Omental fat pad (tissue), 4 donors: Measurements from ENCODE around the gene TAF11. TPM values are rescaled to one million over a fixed set of nuclear protein-coding genes. Genes with fewer than 3 reads are reported as not detected.

Experiments used
- ATAC-seq: fragments of 150-250 bp; one replicate; pipeline ENCODE4 v1.9.1; 2016; ENCODE audit warnings: mild to moderate bottlenecking, moderate library complexity; ENCODE audit not compliant: low FRiP score
- DNase-seq: peaks from one replicate; pipeline ENCODE4 v3.0.0-alpha.2; 2019; ENCODE audit warnings: low spot score
- total RNA-seq, 4 donors: library from RNA; depleted of rRNA; stranded (reverse); fragments of >200 nt; gene quantifications; one replicate each; pipeline ENCODE4 v1.1.0, GENCODE V29; 2016
- TF ChIP-seq, protein P1 (sequence below), 3 donors: fragments of 450-650 bp; IDR thresholded peaks; one replicate each; pipeline ENCODE4 v1.5.1; 2016 to 2017; ENCODE audit warnings: antibody characterized with exemption in 3 of 3, mild to moderate bottlenecking in 3 of 3, moderate library complexity in 2 of 3

Gene TAF11
- total RNA-seq, 4 donors from 2014 or later = 18.8 to 23.6 (median 21.4) TPM

DNA sequence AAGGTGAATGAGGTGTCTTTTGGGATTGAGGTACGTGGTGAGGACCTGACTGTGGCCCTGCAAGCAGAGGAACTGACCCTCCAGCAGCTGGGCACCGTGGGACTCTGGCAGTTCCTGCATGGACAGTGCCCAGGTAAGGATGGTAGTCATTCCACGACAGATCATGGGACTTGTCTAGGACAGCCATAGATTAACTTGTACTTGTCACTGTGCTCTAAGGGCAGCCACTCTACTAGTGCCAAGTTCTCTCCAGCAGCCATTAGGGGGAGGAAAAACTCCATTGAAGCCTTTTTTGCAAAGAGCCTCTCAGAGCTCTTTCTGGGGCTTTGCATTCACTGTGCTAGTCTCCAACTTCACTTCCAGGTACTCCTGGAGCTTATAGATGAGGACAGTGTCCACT lies 20.4 kb downstream of the TAF11 start:
- ATAC-seq (no peak), DNase-seq (no peak)
- TF ChIP-seq, protein P1, sequence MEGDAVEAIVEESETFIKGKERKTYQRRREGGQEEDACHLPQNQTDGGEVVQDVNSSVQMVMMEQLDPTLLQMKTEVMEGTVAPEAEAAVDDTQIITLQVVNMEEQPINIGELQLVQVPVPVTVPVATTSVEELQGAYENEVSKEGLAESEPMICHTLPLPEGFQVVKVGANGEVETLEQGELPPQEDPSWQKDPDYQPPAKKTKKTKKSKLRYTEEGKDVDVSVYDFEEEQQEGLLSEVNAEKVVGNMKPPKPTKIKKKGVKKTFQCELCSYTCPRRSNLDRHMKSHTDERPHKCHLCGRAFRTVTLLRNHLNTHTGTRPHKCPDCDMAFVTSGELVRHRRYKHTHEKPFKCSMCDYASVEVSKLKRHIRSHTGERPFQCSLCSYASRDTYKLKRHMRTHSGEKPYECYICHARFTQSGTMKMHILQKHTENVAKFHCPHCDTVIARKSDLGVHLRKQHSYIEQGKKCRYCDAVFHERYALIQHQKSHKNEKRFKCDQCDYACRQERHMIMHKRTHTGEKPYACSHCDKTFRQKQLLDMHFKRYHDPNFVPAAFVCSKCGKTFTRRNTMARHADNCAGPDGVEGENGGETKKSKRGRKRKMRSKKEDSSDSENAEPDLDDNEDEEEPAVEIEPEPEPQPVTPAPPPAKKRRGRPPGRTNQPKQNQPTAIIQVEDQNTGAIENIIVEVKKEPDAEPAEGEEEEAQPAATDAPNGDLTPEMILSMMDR (IDR thresholded peaks at IDR 0.05) = no peak

DNA sequence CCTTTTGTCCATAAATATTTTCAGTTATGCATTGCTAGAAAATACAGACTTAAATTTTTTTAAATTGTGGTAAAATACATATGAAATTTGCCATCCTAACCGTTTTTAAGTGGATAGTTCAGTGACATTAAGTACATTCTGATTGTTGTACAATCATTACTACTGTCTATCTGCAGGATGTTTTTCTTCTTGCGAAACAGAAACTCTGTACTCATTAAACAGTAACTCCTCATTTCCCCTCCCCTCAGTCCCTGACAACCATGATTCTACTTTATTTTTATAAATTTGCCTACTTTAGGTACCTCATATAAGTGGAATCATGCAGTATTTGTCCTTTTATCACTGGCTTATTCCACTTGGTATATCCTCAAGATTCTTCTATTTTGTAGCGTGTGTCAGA lies 21.3 kb downstream of the TAF11 start:
- ATAC-seq (no peak), DNase-seq (no peak)
- TF ChIP-seq, protein P1 (IDR thresholded peaks at IDR 0.05) = no peak

DNA sequence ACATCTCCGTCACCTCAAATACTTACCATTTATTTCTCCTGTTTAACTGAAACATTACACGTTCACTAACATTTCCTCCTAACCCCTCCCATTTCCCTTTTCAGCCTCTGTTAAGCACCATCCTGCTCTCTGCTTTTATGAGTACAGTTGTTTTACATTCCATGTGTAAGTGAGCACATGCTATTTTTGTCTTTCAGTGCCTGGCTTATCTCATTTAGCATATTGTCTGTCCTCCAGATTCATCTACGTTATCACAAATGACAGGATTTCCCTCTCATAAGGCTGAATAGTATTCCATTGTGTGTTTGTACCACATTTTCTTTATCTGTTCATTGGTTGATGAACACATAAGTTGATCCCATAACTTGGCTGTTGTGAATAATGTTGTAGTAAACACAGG lies 22.7 kb downstream of the TAF11 start:
- TF ChIP-seq, protein P1 (IDR thresholded peaks at IDR 0.05) = no peak
- no peak for DNase-seq

GRCh38 chr6:34864007-34864406 lies 23.8 kb downstream of the TAF11 start:
- ATAC-seq (no peak), DNase-seq (no peak)
- TF ChIP-seq, protein P1 (IDR thresholded peaks at IDR 0.05) = no peak

More for the DNA sequence above, 22.7 kb downstream of the TAF11 start:
- ATAC-seq = no peak

- DNase-seq = no peak
- ATAC-seq = no peak
- TF ChIP-seq, protein P1 (IDR thresholded peaks at IDR 0.05) = no peak
Observed at GRCh38 chr6:34860776-34861175, 27.1 kb downstream of the TAF11 start.

GRCh38 chr6:34859951-34860350 lies 27.9 kb downstream of the TAF11 start:
- TF ChIP-seq, protein P1 (IDR thresholded peaks at IDR 0.05) = no peak
- DNase-seq = no peak
- ATAC-seq = no peak

DNA sequence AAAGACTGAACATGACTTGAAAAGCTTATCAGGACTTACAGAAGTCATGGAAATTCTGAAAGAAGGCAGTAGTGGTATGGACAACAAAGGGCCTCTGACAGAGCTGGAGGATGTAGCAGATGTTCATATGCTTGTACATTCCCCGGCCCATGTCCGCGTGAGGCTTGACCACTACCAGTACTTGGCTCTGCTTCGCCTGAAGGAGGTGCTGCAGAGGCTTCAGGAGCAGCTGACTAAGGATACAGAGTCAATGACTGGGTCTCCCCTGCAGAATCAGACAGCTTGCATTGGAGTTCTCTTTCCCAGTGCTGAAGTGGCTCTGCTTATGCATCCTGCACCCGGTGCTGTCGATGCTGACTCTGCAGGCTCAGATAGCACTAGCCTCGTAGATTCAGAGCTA lies 29.2 kb downstream of the TAF11 start:
- no peak for DNase-seq
- ATAC-seq = no peak
- TF ChIP-seq, protein P1 (IDR thresholded peaks at IDR 0.05) = no peak
